HCT116 (cell line): Measurements from ENCODE around the gene CEP162. TPM values are rescaled to one million over a fixed set of nuclear protein-coding genes. Genes with fewer than 3 reads are reported as not detected.

Experiments
- ATAC-seq: fragments of 200-7000 bp; cut with Tn5 transposase; 2 replicates; pipeline ENCODE4 v1.9.1; 2020; ENCODE audit warnings: mild to moderate bottlenecking, moderate library complexity
- BruUV-seq: library from RNA; stranded (reverse); fragments of 400-500 nt; replicated peaks from 2 replicates; lab custom pipeline; 2021; lab: Mats Ljungman, UMichigan
- CTCF ChIA-PET: fragments of 300-600 bp; sonication (Branson Sonifier 250); formaldehyde crosslinking; loops from one replicate; lab custom pipeline; 2021; ENCODE audit warnings: antibody characterized with exemption; lab: Charles Lee
- POLR2A ChIA-PET: fragments of 300-600, 350-600 bp; sonication (Branson Sonifier 250); formaldehyde crosslinking; loops from one replicate; lab custom pipeline; 2021; ENCODE audit warnings: antibody characterized with exemption; lab: Charles Lee
- RAD21 ChIA-PET, 2 experiments: fragments of 300-600 bp; sonication (Branson Sonifier 250); formaldehyde crosslinking; loops; one replicate each; lab custom pipeline; 2023; ENCODE audit warnings: low total read pairs in 2 of 2; ENCODE audit not compliant: uncharacterized antibody in 2 of 2, unreplicated experiment in 2 of 2, low non-redundant PET in 1 of 2; lab: Charles Lee
- DNase-seq: peaks from one replicate; pipeline ENCODE4 v3.0.0-alpha.2; 2010; ENCODE audit warnings: low read depth, low spot score
- H2AFZ ChIP-seq: fragments of 200-600 bp; shearing (Covaris generic), sonication (generic); 2 replicates; pipeline ENCODE4 v1.6.1; 2017; ENCODE audit warnings: low read depth, mixed run types, mixed read lengths, antibody characterized with exemption, low read length; ENCODE audit not compliant: poor library complexity, severe bottlenecking
- H3K27ac ChIP-seq: 2 replicates; pipeline ENCODE4 v1.5.1; 2012; ENCODE audit warnings: low read depth, low read length
- H3K27me3 ChIP-seq: fragments of 200-600 bp; sonication (generic); 2 replicates; pipeline ENCODE4 v1.6.1; 2016; ENCODE audit warnings: mixed run types, low read length, mixed read lengths; ENCODE audit not compliant: insufficient read depth
- H3K36me3 ChIP-seq, 2 experiments: fragments of 200-500 bp in 1 of 2; fragments of 200-600 bp in 1 of 2; sonication (Bioruptor generic) in 1 of 2; sonication (generic) in 1 of 2; 2 replicates each; pipeline versions ENCODE4 v1.5.1 to v1.6.1; 2014 to 2016; ENCODE audit warnings: low read length in 2 of 2, inconsistent platforms in 1 of 2, mixed read lengths in 1 of 2, mixed run types in 1 of 2; ENCODE audit not compliant: insufficient read depth in 2 of 2, control insufficient read depth in 1 of 2
- H3K4me1 ChIP-seq, 2 experiments: fragments of 200-600 bp in 1 of 2; sonication (generic) in 1 of 2; 2 replicates each; pipeline versions ENCODE4 v1.5.1 to v1.6.1; 2012 to 2017; ENCODE audit warnings: low read length in 2 of 2, inconsistent platforms in 1 of 2, mild to moderate bottlenecking in 1 of 2, mixed read lengths in 1 of 2, mixed run types in 1 of 2, moderate library complexity in 1 of 2; ENCODE audit not compliant: insufficient read depth in 2 of 2, control insufficient read depth in 1 of 2
- H3K4me2 ChIP-seq: fragments of 200-600 bp; sonication (generic); 2 replicates; pipeline ENCODE4 v1.6.1; 2017; ENCODE audit warnings: mixed run types, low read length, mixed read lengths
- H3K4me3 ChIP-seq, 2 experiments: fragments of 200-600 bp in 1 of 2; sonication (generic) in 1 of 2; replicated peaks in 1 of 2; 2 replicates each; pipeline ENCODE4 v1.5.1; 2011 to 2016; ENCODE audit warnings: low read length in 2 of 2, control low read depth in 1 of 2, low read depth in 1 of 2, mild to moderate bottlenecking in 1 of 2, mixed read lengths in 1 of 2, mixed run types in 1 of 2
- H3K79me2 ChIP-seq: fragments of 200-600 bp; sonication (generic); 2 replicates; pipeline ENCODE4 v1.6.1; 2017; ENCODE audit warnings: mild to moderate bottlenecking, mixed run types, low read length, moderate library complexity, mixed read lengths; ENCODE audit not compliant: insufficient read depth
- H3K9ac ChIP-seq: fragments of 200-600 bp; sonication (generic); 2 replicates; pipeline ENCODE4 v1.6.1; 2016; ENCODE audit warnings: low read length, mixed read lengths
- H3K9me2 ChIP-seq: fragments of 200-600 bp; sonication (generic), shearing (Covaris generic); 2 replicates; pipeline ENCODE4 v1.6.1; 2017; ENCODE audit warnings: mixed run types, mild to moderate bottlenecking, moderate library complexity; ENCODE audit not compliant: insufficient read depth
- H3K9me3 ChIP-seq, 2 experiments: fragments of 200-500 bp in 1 of 2; fragments of 200-600 bp in 1 of 2; sonication (Bioruptor generic) in 1 of 2; sonication (generic) in 1 of 2; 2 replicates each; pipeline ENCODE4 v1.6.1; 2014 to 2017; ENCODE audit warnings: low read length in 2 of 2, mixed read lengths in 2 of 2, inconsistent platforms in 1 of 2, low read depth in 1 of 2, mild to moderate bottlenecking in 1 of 2, mixed run types in 1 of 2, moderate library complexity in 1 of 2; ENCODE audit not compliant: control insufficient read depth in 1 of 2, insufficient read depth in 1 of 2
- H4K20me1 ChIP-seq: fragments of 200-600 bp; sonication (generic), shearing (Covaris generic); 2 replicates; pipeline ENCODE4 v1.6.1; 2017; ENCODE audit warnings: mixed run types, mild to moderate bottlenecking, moderate library complexity; ENCODE audit not compliant: insufficient read depth
- CBX3 ChIP-seq: IDR thresholded peaks from 2 replicates; pipeline ENCODE4 v1.6.1; 2012; ENCODE audit warnings: low read depth
- CEBPB ChIP-seq: IDR thresholded peaks from 2 replicates; pipeline ENCODE4 v1.6.1; 2012; ENCODE audit warnings: low read depth
- EGR1 ChIP-seq: IDR thresholded peaks from 2 replicates; pipeline ENCODE4 v1.6.1; 2012; ENCODE audit warnings: low read depth
- FOSL1 ChIP-seq: IDR thresholded peaks from 2 replicates; pipeline ENCODE4 v1.6.1; 2012; ENCODE audit warnings: low read depth
- JUND ChIP-seq: IDR thresholded peaks from 2 replicates; pipeline ENCODE4 v1.6.1; 2012
- MAX ChIP-seq: IDR thresholded peaks from 2 replicates; pipeline ENCODE4 v1.6.1; 2012
- RAD21 ChIP-seq: IDR thresholded peaks from 2 replicates; pipeline ENCODE4 v1.6.1; 2012; ENCODE audit warnings: low read depth, mild to moderate bottlenecking
- SIN3A ChIP-seq: IDR thresholded peaks from 2 replicates; pipeline ENCODE4 v1.6.1; 2012; ENCODE audit warnings: low read depth
- SP1 ChIP-seq: IDR thresholded peaks from 2 replicates; pipeline ENCODE4 v1.6.1; 2012; ENCODE audit warnings: low read depth
- SRF ChIP-seq: IDR thresholded peaks from 2 replicates; pipeline ENCODE4 v1.6.1; 2012; ENCODE audit warnings: low read depth
- TCF7L2 ChIP-seq: IDR thresholded peaks from 2 replicates; pipeline ENCODE4 v1.7.0; 2011; ENCODE audit warnings: borderline replicate concordance, inconsistent platforms; ENCODE audit not compliant: insufficient read depth, insufficient read length; ENCODE audit errors: extremely low read depth
- YY1 ChIP-seq: IDR thresholded peaks from 2 replicates; pipeline ENCODE4 v1.6.1; 2011; ENCODE audit warnings: low read length, low read depth, moderate library complexity, mild to moderate bottlenecking; ENCODE audit not compliant: insufficient replicate concordance; ENCODE audit errors: extremely low read depth
- ZNF274 ChIP-seq: fragments of 200-500 bp; sonication (Bioruptor generic); IDR thresholded peaks from 2 replicates; pipeline ENCODE4 v1.6.1; 2014; ENCODE audit warnings: mild to moderate bottlenecking, low read depth, low read length, inconsistent platforms
- intact Hi-C: fragments of 100-400 bp; cut with micrococcal nuclease; formaldehyde crosslinking; loops from 2 replicates; pipeline ENCODE4 v1.10.0; 2022
- total RNA-seq: library from RNA; stranded (reverse); gene quantifications from one replicate; pipeline ENCODE4 v1.2.1, GENCODE V29; 2021; ENCODE audit not compliant: unreplicated experiment
- TF ChIP-seq, protein P1 (sequence below), 3 experiments: fragments of 200-600 bp in 1 of 3; sonication (generic) in 1 of 3; IDR thresholded peaks in 2 of 3; conservative IDR thresholded peaks in 1 of 3; 2 replicates each; pipeline ENCODE4 v1.5.1; 2012 to 2017; ENCODE audit warnings: low read depth in 2 of 3, low read length in 2 of 3, antibody characterized with exemption in 1 of 3, borderline replicate concordance in 1 of 3, control low read depth in 1 of 3, mild to moderate bottlenecking in 1 of 3, mixed read lengths in 1 of 3, mixed run types in 1 of 3, moderate library complexity in 1 of 3; ENCODE audit not compliant: insufficient read depth in 1 of 3
- TF ChIP-seq, protein P2 (sequence below): IDR thresholded peaks from 2 replicates; pipeline ENCODE4 v1.6.1; 2011; ENCODE audit warnings: mild to moderate bottlenecking, low read length, moderate library complexity; ENCODE audit not compliant: insufficient replicate concordance; ENCODE audit errors: extremely low read depth

The CEP162 gene
- total RNA-seq, 1 experiment from 2014 or later: 5.5 TPM

DNA sequence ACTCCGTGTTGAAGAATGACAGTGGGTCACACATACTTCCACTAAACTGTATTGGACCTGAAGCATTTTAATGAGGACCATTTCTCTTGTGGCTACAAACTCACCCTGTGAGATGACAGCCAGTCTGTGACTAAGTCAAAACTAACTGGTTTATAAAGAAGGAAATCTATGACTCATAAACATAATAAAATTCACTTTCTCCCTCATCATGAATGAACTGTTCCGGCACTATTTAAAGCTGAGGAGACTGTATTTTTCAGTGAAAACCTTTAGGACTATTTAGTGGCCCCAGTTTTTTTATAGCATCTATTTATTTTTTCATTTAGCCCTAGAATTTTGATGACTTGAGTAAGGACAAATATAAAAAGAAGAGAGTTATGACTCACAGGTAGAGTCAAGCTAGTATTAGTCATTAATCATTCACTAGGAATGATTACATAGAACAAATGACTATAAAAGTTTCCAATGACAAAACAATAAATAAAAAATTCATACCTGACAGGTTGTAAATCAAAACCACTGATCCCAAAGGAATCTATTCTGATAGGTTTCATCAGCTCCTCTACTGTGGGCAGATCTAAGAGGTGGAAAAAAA lies 34.2 kb downstream of the CEP162 start:
- H4K20me1 ChIP-seq: no peaks in the 10 kb centered on the region
- POLR2A ChIA-PET: no interaction called here
- H3K9me3 ChIP-seq: no peaks in the 10 kb centered on the region
- H3K4me3 ChIP-seq: no peak overlapping the region
- peak; percentile 85 for DNase-seq
- no TSS peak for BruUV-seq
- 0 out of 2 replicates have a peak overlapping the region, but pooled peaks have one; percentile 5 for H3K9ac ChIP-seq
- peaks cover 0 to 6% of the 10 kb centered on the region in 2 experiments; a peak in 2 of 4 replicates for H3K36me3 ChIP-seq
- TF ChIP-seq FOSL1: peak; percentile 98
- peak; percentile 80 for TF ChIP-seq SRF
- TF ChIP-seq ZNF274: no peak
- TF ChIP-seq JUND: peak; percentile 85
- peak; percentile 85 for TF ChIP-seq SIN3A
- TF ChIP-seq, protein P1, sequence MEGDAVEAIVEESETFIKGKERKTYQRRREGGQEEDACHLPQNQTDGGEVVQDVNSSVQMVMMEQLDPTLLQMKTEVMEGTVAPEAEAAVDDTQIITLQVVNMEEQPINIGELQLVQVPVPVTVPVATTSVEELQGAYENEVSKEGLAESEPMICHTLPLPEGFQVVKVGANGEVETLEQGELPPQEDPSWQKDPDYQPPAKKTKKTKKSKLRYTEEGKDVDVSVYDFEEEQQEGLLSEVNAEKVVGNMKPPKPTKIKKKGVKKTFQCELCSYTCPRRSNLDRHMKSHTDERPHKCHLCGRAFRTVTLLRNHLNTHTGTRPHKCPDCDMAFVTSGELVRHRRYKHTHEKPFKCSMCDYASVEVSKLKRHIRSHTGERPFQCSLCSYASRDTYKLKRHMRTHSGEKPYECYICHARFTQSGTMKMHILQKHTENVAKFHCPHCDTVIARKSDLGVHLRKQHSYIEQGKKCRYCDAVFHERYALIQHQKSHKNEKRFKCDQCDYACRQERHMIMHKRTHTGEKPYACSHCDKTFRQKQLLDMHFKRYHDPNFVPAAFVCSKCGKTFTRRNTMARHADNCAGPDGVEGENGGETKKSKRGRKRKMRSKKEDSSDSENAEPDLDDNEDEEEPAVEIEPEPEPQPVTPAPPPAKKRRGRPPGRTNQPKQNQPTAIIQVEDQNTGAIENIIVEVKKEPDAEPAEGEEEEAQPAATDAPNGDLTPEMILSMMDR (IDR thresholded peaks at IDR 0.05 in 2 of 3, conservative IDR thresholded peaks at IDR 0.05 in 1 of 3; ENCODE audit: borderline replicate concordance in 1 of 3, insufficient read depth in 1 of 3, low read depth in 2 of 3, low read length in 2 of 3): no peak
- peak; percentile 52; the same call in 1 of the 2 replicates for TF ChIP-seq MAX
- peak; percentile 53; the same call in 1 of the 2 replicates for TF ChIP-seq EGR1
- TF ChIP-seq, protein P2, sequence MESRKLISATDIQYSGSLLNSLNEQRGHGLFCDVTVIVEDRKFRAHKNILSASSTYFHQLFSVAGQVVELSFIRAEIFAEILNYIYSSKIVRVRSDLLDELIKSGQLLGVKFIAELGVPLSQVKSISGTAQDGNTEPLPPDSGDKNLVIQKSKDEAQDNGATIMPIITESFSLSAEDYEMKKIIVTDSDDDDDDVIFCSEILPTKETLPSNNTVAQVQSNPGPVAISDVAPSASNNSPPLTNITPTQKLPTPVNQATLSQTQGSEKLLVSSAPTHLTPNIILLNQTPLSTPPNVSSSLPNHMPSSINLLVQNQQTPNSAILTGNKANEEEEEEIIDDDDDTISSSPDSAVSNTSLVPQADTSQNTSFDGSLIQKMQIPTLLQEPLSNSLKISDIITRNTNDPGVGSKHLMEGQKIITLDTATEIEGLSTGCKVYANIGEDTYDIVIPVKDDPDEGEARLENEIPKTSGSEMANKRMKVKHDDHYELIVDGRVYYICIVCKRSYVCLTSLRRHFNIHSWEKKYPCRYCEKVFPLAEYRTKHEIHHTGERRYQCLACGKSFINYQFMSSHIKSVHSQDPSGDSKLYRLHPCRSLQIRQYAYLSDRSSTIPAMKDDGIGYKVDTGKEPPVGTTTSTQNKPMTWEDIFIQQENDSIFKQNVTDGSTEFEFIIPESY: no peak
- peak; percentile 21; the same call in 1 of the 2 replicates for TF ChIP-seq RAD21
- TF ChIP-seq YY1: no peak
- TF ChIP-seq CBX3: peak; percentile 56; the same call in 1 of the 2 replicates
- TF ChIP-seq TCF7L2: peak; percentile 7
- TF ChIP-seq CEBPB: peak; percentile 63
- peak; percentile 81 for TF ChIP-seq SP1
- H3K9me2 ChIP-seq: no peaks in the 10 kb centered on the region
- peak overlapping the region; percentile 47 for H3K4me2 ChIP-seq
- RAD21 ChIA-PET: no interaction called here
- peak overlapping the region; percentile 57; the same call in 1 of the 2 replicates for H3K27ac ChIP-seq
- H3K27me3 ChIP-seq: no peaks in the 10 kb centered on the region
- CTCF ChIA-PET: interaction anchor here (0.6 kb wide), 1 partner anchor 147 kb away, joined by 3 read pairs; no protein-coding TSS in a partner anchor
- H2AFZ ChIP-seq: no peak overlapping the region
- ATAC-seq: peak; percentile 93
- peaks cover 16 to 24% of the 10 kb centered on the region in 2 experiments for H3K4me1 ChIP-seq
- no peaks in the 10 kb centered on the region for H3K79me2 ChIP-seq
- intact Hi-C loops: no loop called here
